TTC549 (cell line): ENCODE results near the gene LMNTD2.

Source experiments
- FAIRE-seq: peaks from 2 replicates; lab custom pipeline; 2012; peaks lifted over from hg19 to GRCh38; lab: Jason Lieb, UNC

The LMNTD2 gene

DNA sequence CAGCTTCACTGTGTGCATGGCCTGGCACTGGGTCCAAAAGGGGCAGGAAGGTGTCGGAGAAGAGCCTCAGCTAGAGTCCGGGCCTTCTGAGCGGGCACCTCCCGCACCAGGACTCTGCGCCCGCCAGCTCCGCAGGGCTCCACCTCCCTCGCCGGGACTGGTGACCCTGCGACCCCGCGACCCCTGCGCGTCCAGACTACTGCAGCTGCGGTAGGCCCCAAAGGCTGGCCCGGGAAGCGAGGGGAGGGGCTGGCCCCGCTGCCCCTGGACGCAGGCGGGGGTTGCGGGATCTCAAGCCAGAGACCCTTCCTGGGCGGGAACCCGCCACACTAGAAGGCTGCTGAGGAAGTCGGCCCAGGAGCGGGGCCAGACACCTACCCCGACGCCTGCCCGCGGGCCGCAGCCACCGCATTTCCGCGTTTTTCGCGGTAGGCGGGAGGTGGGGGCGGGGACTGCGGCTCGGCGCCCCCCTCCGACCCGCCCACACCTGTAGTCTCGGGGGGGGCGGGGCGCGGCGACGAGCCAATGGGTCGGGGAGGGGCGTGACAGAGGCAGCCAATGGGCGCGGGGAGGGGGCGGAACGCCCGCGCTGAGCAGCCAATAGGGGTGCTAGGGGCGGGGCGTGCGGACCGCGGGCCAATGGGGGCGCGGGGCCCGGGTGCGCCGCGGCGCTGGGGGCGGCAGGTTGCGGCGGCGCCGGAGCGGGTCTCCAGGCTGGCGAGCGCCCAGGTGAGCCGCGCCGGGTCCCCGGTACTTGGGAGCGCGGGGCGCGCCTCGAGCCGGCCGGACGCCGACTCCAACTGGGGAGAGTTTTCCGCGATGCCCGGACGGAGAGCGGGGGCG, at the start of gene LMNTD2, which contains the start of gene RASSF7:
LMNTD2 (minus strand) TSS at position 434 of the 843 bp plus-strand sequence; CDS start at position 412, 22 bp downstream.
RASSF7 (plus strand) TSS at position 666 of the 843 bp plus-strand sequence. CDS start 799 bp downstream, outside the sequence.
- FAIRE-seq: no peak

- FAIRE-seq: no peak
Measured at GRCh38 chr11:609341-609811, 48.8 kb upstream of the LMNTD2 start.

GRCh38 chr11:608791-609251, 48.3 kb upstream of the LMNTD2 start:
- no peak for FAIRE-seq

DNA sequence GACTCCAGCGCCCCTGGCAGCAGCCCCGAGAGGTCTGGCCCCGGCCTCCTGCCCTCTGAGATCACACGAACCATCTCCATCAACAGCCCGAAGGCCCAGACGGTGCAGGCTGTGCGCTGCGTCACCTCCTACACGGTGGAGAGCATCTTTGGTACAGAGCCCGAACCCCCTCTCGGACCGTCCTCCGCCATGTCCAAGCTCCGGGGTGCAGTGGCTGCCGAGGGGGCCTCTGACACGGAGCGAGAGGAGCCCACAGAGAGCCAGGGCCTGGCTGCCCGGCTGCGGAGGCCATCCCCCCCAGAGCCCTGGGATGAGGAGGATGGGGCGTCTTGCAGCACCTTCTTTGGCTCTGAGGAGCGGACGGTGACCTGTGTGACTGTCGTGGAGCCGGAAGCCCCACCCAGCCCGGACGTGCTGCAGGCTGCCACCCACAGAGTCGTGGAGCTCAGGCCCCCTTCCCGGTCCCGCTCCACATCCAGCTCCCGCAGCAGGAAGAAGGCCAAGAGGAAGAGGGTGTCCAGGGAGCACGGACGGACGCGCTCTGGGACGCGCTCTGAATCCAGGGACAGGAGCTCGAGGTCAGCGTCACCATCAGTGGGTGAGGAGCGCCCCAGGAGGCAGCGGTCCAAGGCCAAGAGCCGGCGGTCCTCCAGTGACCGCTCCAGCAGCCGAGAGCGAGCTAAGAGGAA, 47.6 kb upstream of the LMNTD2 start:
- no peak for FAIRE-seq

- FAIRE-seq: no peak
Measured at GRCh38 chr11:607020-607780, 46.7 kb upstream of the LMNTD2 start.

DNA sequence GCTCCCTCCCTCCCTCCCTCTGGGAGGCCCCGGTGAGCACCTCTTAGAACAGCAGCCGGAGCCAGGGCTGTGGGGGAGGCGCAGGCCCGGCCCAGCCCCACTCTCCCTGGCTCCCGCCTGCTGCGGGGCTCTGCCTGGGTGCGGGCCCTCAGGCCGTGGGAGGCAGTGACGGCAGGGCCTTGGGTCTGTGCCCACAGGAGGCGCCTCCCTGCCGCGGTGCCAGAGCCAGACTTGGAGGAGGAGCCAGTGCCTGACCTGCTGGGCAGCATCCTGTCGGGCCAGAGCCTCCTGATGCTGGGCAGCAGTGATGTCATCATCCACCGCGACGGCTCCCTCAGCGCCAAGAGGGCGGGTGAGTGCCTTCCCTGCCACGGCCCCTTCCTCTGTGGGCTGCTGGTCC, 45.7 kb upstream of the LMNTD2 start:
- FAIRE-seq: no peak

GRCh38 chr11:605286-606129, 45.0 kb upstream of the LMNTD2 start:
- FAIRE-seq: no peak

DNA sequence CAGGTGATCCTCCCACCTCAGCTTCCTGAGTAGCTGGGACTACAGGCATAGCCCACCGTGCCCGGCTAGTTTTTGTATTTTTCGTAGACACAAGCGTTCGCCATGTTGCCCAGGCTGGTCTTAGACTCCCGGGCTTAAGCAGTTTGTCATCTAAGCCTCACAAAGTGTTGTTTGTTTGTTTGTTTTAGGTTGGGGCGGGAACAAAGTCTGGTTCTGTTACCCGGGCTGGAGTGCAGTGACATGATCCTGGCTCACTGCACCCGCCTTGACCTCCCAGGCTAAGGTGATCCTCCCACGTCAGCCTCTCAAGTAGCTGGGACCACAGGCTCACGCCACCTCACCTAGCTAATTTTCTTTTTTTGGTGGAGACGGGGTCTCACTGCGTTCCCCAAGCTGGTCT, 42.6 kb upstream of the LMNTD2 start:
- FAIRE-seq: no peak

DNA sequence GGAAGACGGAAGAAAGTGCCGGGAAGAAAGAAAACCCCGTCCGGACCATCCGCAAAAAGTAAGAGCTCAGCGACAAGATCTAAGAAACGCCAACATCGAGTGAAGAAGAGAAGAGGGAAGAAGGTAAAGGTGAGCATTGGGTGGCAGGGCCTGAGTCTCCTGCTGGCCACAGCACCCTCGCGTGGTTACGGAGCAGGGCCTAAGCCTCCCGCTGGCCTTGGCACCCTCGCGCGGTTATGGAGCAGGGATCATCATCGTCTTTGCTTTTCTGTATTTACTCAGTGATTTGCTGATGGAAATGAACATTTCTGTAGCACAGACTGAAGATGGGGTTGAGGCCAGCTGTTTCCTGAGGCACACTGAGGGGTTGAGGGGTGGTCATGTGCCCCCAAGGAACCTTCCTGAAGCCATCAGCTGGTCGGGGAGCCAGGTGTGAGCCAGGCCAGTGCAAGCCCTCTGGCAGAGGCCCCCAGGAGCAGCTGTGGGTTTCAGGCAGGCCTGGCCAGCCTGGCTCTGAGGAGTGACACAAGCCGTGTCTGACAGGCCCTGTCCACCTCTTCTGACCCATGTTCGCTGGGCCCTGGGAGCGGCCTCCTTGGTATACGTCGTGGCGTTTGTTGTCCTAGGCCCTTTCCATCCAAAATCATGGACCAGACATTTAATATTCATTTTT, 41.2 kb upstream of the LMNTD2 start:
- FAIRE-seq: no peak

DNA sequence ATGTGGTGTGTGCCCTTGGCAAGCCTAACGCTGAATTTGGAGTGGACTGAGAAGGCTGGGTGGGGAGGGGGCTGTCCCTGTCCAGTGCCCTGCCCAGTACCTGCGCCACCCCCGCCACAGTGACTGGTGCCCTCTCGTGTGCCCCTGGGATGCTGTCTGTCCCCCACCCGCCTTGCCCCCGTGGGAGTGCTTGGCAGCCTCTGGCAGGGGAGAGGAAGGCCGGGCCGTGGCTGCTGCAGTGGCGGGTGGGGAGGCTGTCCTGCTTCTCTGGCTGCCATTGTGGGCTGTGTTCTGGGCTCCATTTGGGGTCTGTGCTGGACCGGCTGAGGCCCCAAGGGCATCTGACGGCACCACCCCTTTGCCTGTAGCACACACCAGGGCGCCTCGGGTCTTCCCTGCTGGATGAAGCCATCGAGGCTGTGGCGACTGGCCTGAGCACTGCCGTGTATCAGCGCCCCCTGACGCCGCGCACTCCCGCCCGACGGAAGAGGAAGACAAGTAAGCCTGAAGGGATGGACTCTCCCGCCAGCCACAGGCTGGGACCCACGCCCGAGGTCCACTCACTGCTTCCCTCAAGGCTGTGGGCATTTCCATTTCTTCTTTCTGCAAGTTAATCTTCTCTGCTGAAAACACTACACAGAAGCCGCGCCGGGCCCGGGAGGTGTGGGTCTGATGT, 37.6 kb upstream of the LMNTD2 start:
- no peak for FAIRE-seq

- no peak for FAIRE-seq
Measured at GRCh38 chr11:597166-597725, 36.7 kb upstream of the LMNTD2 start.

DNA sequence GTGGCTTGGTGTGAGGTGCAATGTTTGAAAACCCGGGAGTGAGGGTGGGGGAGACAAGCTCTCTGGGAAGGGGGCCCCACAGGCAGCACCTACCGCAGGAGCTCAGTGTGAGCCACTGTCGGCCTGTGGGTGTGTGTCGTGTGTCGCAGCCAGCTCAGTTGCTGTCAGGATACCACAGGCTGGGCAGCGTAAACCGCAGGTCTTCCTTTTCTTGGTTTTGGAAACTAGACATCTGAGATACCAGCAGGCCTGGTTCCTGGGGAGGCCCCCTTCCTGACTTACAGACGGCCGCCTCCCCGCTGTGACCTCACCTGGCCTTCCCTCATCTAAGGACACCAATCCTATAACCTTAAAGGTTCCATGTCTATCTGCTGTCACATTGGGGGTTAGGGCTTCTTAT, 35.8 kb upstream of the LMNTD2 start:
- no peak for FAIRE-seq

- no peak for FAIRE-seq
Measured at GRCh38 chr11:595400-595799, 34.9 kb upstream of the LMNTD2 start.

DNA sequence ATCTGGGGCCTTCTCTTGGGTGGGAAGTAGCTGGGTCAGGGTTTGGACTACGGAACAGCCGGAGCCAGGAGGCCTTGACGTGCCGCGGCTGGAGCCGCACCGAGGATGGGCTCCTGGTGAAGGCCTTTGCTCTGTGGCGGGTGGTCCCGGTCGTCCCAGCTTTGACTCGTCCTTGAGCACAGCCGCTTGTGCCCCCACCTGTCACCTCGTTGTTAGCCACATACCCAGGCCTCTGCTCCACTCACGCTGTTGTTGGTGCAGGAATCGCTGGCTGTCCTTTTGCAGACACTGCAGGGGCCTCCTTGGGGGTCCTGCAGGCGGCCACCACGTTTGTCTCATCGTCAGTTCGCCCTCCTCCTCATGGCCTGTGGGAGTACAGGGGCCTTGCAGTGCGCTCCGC, 32.8 kb upstream of the LMNTD2 start:
- FAIRE-seq: no peak

GRCh38 chr11:592918-593317, 32.4 kb upstream of the LMNTD2 start:
- FAIRE-seq: no peak

- no peak for FAIRE-seq
Measured at GRCh38 chr11:592501-592900, 32.0 kb upstream of the LMNTD2 start.

- FAIRE-seq: no peak
Measured at GRCh38 chr11:590997-591396, 30.5 kb upstream of the LMNTD2 start.

DNA sequence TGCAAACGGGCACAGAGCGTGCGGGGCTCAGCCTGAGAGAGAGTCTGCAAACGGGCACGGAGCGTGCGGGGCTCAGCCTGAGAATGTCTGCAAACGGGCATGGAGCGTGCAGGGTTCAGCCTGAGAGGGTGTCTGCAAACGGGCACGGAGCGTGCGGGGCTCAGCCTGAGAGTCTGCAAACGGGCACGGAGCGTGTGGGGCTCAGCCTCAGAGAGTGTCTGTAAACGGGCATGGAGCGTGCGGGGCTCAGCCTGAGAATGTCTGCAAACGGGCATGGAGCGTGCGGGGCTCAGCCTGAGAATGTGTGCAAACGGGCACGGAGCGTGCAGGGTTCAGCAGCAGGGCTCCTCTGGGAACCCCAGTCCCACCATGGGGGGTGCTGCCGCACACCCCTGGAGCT, 29.3 kb upstream of the LMNTD2 start:
- FAIRE-seq: no peak

DNA sequence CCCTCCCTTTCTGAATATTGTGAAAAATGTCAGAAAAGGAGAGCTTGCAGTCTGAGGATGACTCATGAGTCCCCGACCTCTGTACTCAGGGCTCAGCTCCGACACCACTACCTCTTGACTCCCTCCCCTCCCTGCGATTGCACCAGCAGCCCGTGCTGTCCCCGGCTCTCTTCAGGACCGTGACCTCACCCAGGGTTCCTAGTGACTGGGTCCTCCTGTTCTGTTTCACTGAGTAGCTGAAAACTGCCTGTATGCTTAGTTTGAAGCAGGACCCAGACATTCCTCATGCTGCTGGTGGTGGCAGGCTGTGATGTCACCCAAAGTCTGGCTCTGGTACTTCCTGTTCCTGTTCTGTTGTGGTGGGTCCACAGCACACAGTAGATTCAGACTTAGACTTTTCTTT, 27.4 kb upstream of the LMNTD2 start:
- no peak for FAIRE-seq

- no peak for FAIRE-seq
Measured at GRCh38 chr11:587546-587945, 27.0 kb upstream of the LMNTD2 start.
